OCI-M1 (cell line): ENCODE data around the gene RNF17.
A peak's percentile ranks its signal among the peaks of the same experiment; 100 is the strongest.
"Not testable (repeated sequence)": the region's sequence is repeated elsewhere in the genome, so short reads cannot be mapped to it uniquely, and the experiment has no call there.

Experiments used
- DNase-seq: peaks from one replicate; lab custom pipeline; 2025; lab: John Stamatoyannopoulos, UW

Gene RNF17

DNA sequence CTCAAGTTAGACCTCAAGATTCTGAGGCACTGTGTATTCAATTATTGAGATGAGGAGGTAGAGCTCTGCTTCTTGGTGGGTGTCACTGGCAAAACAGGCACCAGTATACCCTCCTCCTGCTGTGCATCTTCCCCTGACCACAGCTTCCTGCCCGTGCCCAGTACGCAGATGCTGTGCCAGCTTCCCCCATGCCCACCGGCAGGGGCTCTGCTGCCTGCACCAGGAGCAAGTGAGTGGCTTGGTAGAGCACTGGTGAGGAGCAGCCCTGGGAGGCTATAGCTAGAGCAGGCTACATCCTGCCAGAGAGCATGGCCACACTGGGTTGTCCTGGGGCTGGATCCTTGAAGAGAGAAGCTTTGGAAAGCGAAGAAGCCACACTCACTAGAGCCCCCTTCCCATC is 21.0 kb upstream of the RNF17 start:
- DNase-seq: no peak

- DNase-seq: no peak
Observed at GRCh38 chr13:24744247-24744646, 19.7 kb upstream of the RNF17 start.

DNA sequence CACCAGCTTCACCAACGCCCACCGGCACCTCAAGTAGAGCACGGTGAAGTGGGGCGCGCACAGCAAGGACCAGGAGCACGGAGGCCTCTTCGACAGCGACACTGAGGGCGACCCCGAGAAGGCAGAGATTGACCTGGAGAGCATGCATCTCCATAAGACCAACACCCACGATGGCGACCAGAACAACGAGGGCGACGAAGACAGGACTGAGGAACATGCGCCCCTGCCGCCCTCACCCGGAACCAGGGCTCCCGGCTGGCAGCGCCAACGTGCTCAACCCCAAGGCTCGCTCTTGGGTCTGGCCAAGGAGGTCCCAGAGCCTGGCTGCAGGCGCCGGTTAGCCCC is 18.5 kb upstream of the RNF17 start:
- DNase-seq: no peak

- no peak for DNase-seq
Observed at GRCh38 chr13:24745861-24746617, 17.9 kb upstream of the RNF17 start.

DNA sequence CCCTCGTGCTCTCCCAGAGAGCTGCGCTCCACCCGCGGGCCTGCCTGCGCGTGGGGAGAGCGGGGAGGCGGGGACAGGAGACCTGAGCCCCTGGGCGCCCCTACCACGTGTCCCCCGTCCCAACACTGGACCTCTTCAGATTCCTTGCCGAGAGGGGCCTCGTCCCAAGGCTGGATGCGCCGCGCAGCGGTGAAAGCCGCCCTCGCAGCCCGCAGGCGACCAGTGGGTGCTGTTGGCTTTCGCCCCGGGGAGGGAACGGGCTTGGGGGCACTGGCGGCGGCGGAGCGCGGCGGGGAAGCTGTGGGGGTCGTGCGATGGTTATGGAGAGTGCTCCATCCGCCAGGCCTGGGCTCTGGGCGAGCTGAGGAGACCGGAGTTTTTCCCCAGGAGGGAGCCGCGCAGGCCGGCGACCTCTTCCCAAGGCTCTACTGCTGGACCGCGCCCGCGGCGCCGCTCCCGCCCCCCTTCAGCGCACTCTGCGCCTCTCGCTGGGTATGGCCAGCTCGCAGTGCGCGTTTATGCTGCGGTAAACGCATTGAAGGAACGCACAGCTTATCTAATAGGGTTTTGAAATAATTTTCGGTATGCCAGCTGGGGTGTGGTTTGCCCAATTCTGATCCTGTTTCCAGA is 17.2 kb upstream of the RNF17 start:
- no peak for DNase-seq

GRCh38 chr13:24747248-24748060 is 16.5 kb upstream of the RNF17 start:
- no peak for DNase-seq

- DNase-seq: no peak
Observed at GRCh38 chr13:24748061-24748400, 15.9 kb upstream of the RNF17 start.

GRCh38 chr13:24759197-24759596 is 4.8 kb upstream of the RNF17 start:
- no peak for DNase-seq

- DNase-seq: no peak
Observed at GRCh38 chr13:24764276-24764630, 284 bp downstream of the RNF17 start.

DNA sequence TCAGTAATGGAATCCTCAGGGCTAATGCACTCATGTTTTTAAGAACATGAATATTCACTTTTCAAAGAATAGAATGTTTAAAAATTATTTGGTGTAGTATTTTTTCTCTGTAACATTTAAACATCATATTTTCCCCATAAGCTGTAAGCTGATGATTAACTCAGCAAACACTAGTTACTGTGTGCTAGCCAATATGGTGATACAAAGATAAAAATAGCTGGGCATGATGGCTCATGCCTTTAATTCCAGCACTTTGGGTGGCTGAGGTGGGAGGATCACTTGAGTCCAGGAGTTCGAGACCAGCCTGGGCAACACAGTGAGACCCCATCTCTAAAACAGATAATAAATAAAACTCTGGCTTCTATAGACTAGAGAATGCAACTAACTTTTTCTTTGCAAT is 13.2 kb downstream of the RNF17 start:
- DNase-seq: no peak

- no peak for DNase-seq
Observed at GRCh38 chr13:24784319-24784718, 20.4 kb downstream of the RNF17 start.

DNA sequence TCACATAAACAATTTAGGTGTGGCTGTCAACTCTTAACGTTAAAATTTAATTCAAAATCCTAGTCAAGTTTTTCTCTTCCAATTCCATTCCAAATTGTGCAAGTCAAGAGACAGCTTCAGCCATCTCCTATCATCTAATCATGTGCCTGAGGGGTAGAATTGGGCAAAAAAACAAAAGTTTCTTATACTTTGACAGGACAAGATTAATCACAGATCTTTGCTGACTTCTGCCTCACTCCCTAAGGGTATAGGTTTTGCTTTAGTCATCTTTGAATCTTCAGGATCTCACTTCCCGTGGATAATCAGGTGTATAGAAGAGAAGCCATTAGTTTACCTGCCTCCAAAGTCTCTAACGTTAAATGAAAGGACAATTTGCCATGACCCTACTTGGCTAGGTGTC is 24.6 kb downstream of the RNF17 start:
- no peak for DNase-seq

DNA sequence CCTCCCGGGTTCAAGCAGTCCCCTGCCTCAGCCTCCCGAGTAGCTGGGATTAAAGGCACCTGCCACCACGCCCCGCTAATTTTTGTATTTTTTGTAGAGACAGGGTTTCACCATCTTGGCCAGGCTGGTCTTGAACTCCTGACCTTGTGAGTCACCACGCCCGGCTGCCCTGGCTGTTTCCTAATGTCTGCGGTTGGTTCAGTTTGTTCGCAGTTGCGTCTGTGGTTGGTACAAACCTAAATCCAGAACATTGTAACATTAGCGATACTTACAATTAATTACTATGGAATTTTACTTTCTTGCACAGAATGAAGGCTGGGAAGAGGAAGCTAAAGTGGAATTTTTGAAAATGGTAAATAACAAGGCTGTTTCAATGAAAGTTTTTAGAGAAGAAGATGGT is 38.1 kb downstream of the RNF17 start:
- no peak for DNase-seq

DNA sequence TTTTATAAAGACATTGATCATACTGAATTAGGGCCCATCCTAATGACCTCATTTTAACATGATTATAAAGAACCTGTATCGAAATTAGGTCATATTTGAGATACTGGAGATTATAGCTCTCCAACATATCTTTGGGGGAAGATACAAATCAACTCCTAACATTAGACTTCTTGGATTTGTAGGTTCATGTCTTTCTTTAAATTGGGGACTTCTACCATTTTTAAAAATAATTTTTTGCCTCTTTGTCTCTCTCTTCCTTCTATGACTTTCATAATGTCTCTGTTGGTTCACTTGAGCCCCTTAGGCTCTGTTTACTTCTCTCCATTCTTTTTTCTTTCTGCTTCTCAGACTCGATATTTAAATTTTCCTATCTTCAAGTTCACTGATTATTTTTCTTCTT is 57.2 kb downstream of the RNF17 start:
- DNase-seq: no peak

GRCh38 chr13:24822640-24823039 is 58.7 kb downstream of the RNF17 start:
- no peak for DNase-seq

GRCh38 chr13:24823122-24823710 is 59.2 kb downstream of the RNF17 start:
- DNase-seq: not testable (repeated sequence)

DNA sequence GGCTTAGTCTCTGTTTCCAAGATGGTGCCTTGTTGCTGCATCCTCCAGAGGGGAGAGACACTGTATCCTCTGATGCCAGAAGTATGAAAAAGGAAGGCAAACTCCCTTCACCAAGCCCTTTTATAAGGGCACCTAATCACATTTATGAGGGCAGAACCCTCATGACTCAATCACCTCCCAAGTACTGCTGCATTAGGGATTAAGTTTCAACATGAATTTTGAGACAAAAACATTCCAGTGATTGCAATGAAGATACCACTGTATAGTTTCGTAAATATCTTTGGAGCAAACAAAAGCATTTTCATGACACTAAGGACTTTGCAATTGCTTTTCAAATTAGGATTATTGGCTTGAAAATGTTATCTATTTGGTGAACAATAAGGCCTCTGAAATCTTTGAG is 63.8 kb downstream of the RNF17 start:
- DNase-seq: no peak

DNA sequence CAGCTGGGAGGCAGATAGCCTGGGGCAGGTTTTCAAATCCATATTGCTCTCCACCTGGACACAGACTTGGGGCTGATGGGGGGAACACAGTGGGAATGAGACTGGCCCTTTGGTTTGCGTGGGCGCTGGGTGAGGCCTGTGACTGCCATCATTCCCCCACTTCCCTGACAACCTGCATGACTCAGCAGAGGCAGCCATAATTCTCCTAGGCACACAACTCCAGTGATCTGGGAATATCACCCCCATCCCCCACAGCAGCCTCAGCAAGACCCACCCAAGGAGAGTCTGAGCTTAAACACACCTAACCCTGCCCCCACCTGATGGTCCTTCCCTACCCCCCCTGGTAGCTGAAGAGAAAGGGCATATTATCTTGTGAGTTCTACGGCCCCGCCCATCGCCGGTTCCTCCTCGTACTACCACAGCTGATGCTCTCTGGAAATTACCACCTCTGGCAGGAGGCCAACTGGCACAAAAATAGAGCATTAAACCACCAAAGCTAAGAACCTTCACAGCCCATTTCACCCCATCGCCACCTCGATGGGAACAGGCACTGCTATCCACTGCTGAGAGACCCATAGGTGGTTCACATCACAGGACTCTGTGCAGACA is 71.0 kb downstream of the RNF17 start:
- no peak for DNase-seq

DNA sequence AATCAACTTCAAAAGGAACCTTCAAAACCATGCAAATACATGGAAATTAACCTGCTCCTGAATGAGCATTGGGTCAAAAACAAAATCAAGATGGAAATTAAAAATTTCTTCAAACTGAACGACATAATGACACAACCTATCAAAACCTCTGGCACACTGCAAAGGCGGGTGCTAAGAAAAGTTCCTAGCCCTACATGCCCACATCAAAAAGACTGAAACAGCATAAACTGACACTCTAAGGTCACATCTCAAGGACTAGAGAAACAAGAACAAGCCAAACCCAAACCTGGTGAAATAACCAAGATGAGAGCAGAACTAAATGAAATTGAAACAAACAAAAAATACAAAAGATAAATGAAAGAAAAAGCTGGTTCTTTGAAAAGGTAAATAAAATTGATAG is 73.6 kb downstream of the RNF17 start:
- DNase-seq: not testable (repeated sequence)

- DNase-seq: peak; percentile 52
Observed at GRCh38 chr13:24842549-24843274, 78.7 kb downstream of the RNF17 start.

DNA sequence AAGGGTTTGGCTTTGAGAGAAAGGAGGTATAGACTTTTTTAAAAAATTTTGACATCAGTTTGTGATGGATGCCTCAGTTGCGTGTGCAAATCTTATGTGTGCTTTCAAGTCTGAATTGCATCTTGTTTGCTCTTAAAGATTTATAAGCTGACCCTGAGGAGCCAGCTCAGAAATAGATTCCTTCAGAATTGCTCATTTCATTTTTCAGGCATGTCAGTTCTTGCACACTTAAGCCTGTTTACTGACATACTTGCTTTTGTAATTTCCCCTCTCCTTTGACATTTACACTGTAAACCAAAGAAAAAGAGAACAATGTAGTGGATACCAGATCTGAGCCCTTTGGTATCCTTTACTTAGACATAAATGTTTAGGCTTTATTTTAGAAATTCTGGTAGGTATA is 87.6 kb downstream of the RNF17 start:
- no peak for DNase-seq

GRCh38 chr13:24854311-24854710 is 90.3 kb downstream of the RNF17 start:
- DNase-seq: no peak
